WTC11 (cell line): Measurements from ENCODE around the gene NEK4. TPM values are rescaled to one million over a fixed set of nuclear protein-coding genes. Genes with fewer than 3 reads are reported as not detected.

ENCODE experiments used
- ATAC-seq: fragments of 200-7000 bp; cut with Tn5 transposase; 2 replicates; pipeline ENCODE4 v1.10.0; 2021; ENCODE audit warnings: mild to moderate bottlenecking, moderate library complexity
- CTCF ChIA-PET: fragments of 300-600 bp; sonication (Branson Sonifier 250); formaldehyde crosslinking; loops from one replicate; lab custom pipeline; 2021; ENCODE audit warnings: antibody characterized with exemption; lab: Charles Lee
- POLR2A ChIA-PET: fragments of 350-600 bp; sonication (Branson Sonifier 250); formaldehyde crosslinking; loops from one replicate; lab custom pipeline; 2021; ENCODE audit warnings: antibody characterized with exemption; lab: Charles Lee
- DNase-seq: peaks from one replicate; pipeline ENCODE4 v3.0.0; 2021; ENCODE audit warnings: low spot score
- H3K27ac Mint-ChIP-seq: 2 replicates; pipeline ENCODE4 v1.8.0; 2021; ENCODE audit warnings: mixed read lengths
- H3K27me3 Mint-ChIP-seq: 2 replicates; pipeline ENCODE4 v1.8.0; 2021; ENCODE audit warnings: low read depth, mild to moderate bottlenecking, moderate library complexity, mixed read lengths
- H3K36me3 Mint-ChIP-seq: 2 replicates; pipeline ENCODE4 v1.8.0; 2021; ENCODE audit warnings: mixed read lengths
- H3K4me1 Mint-ChIP-seq: 2 replicates; pipeline ENCODE4 v1.8.0; 2022; ENCODE audit warnings: mixed read lengths
- H3K4me3 Mint-ChIP-seq: 2 replicates; pipeline ENCODE4 v1.8.0; 2021; ENCODE audit warnings: mild to moderate bottlenecking, moderate library complexity, mixed read lengths
- H3K9me3 Mint-ChIP-seq: 2 replicates; pipeline ENCODE4 v1.8.0; 2021; ENCODE audit warnings: mixed read lengths
- CREM ChIP-seq: sonication (generic); formaldehyde crosslinking; IDR thresholded peaks from 2 replicates; pipeline ENCODE4 v1.8.1; 2022; ENCODE audit warnings: mild to moderate bottlenecking, missing genetic modification reagents, moderate library complexity
- ERG ChIP-seq: fragments of 250-450 bp; sonication (Bioruptor Pico); IDR thresholded peaks from 2 replicates; pipeline ENCODE4 v1.8.0; 2021; ENCODE audit warnings: mild to moderate bottlenecking
- FOXK1 ChIP-seq: sonication (generic); formaldehyde crosslinking; IDR thresholded peaks from 2 replicates; pipeline ENCODE4 v1.8.0; 2022; ENCODE audit warnings: mild to moderate bottlenecking, moderate library complexity, missing genetic modification reagents
- FOXP1 ChIP-seq: sonication (generic); formaldehyde crosslinking; IDR thresholded peaks from 2 replicates; pipeline ENCODE4 v1.8.0; 2022; ENCODE audit warnings: missing genetic modification reagents, mild to moderate bottlenecking, moderate library complexity, borderline replicate concordance
- GTF2I ChIP-seq: fragments of 250-450 bp; sonication (Bioruptor Pico); conservative IDR thresholded peaks from 2 replicates; pipeline ENCODE4 v1.4.0; 2021; ENCODE audit warnings: mild to moderate bottlenecking
- HMGA2 ChIP-seq: fragments of 250-450 bp; sonication (Bioruptor Pico); IDR thresholded peaks from 2 replicates; pipeline ENCODE4 v1.4.0; 2021; ENCODE audit warnings: mild to moderate bottlenecking, moderate library complexity
- JUN ChIP-seq: sonication (generic); formaldehyde crosslinking; IDR thresholded peaks from 2 replicates; pipeline ENCODE4 v1.8.0; 2023; ENCODE audit warnings: mild to moderate bottlenecking, missing genetic modification reagents
- PREB ChIP-seq: sonication (generic); formaldehyde crosslinking; IDR thresholded peaks from 2 replicates; pipeline ENCODE4 v1.8.1; 2022; ENCODE audit warnings: mild to moderate bottlenecking, missing genetic modification reagents, moderate library complexity, borderline replicate concordance
- SMAD3 ChIP-seq: sonication (generic); formaldehyde crosslinking; IDR thresholded peaks from 2 replicates; pipeline ENCODE4 v1.8.0; 2022; ENCODE audit warnings: missing genetic modification reagents, mild to moderate bottlenecking, borderline replicate concordance
- STAT6 ChIP-seq: sonication (generic); formaldehyde crosslinking; conservative IDR thresholded peaks from 2 replicates; pipeline ENCODE4 v1.8.1; 2023; ENCODE audit warnings: mild to moderate bottlenecking, low read depth, missing genetic modification reagents, moderate library complexity
- ZBTB21 ChIP-seq: sonication (generic); formaldehyde crosslinking; IDR thresholded peaks from 2 replicates; pipeline ENCODE4 v1.8.1; 2023; ENCODE audit warnings: mild to moderate bottlenecking, missing genetic modification reagents, borderline replicate concordance
- ZNF121 ChIP-seq: sonication (generic); formaldehyde crosslinking; IDR thresholded peaks from 2 replicates; pipeline ENCODE4 v1.8.0; 2023; ENCODE audit warnings: missing genetic modification reagents
- ZNF138 ChIP-seq: sonication (generic); formaldehyde crosslinking; conservative IDR thresholded peaks from 2 replicates; pipeline ENCODE4 v1.8.1; 2022; ENCODE audit warnings: mild to moderate bottlenecking, moderate library complexity, missing genetic modification reagents
- ZNF263 ChIP-seq: sonication (generic); formaldehyde crosslinking; IDR thresholded peaks from 2 replicates; pipeline ENCODE4 v1.8.1; 2022; ENCODE audit warnings: low read depth, mild to moderate bottlenecking, moderate library complexity, missing genetic modification reagents
- ZNF281 ChIP-seq: sonication (generic); formaldehyde crosslinking; IDR thresholded peaks from 2 replicates; pipeline ENCODE4 v1.8.0; 2023; ENCODE audit warnings: mild to moderate bottlenecking, missing genetic modification reagents
- ZNF396 ChIP-seq: fragments of 250-450 bp; sonication (Bioruptor Pico); IDR thresholded peaks from 2 replicates; pipeline ENCODE4 v1.8.0; 2021; ENCODE audit warnings: mild to moderate bottlenecking, moderate library complexity, borderline replicate concordance
- ZSCAN18 ChIP-seq: fragments of 250-450 bp; sonication (Bioruptor Pico); IDR thresholded peaks from 2 replicates; pipeline ENCODE4 v2.1.2; 2022; ENCODE audit warnings: mild to moderate bottlenecking, moderate library complexity
- total RNA-seq: library from RNA; stranded (reverse); gene quantifications from 3 replicates; pipeline ENCODE4 v1.2.3, GENCODE V29; 2021

Gene NEK4
- total RNA-seq, 1 experiment from 2014 or later, result 31.4 TPM

- Mint-ChIP-seq H3K27ac (no peak overlapping the region), H3K4me3 (no peak overlapping the region), H3K4me1 (no peaks in the 10 kb centered on the region), H3K9me3 (no peaks in the 10 kb centered on the region), H3K27me3 (no peaks in the 10 kb centered on the region), H3K36me3 (no peaks in the 10 kb centered on the region)
- POLR2A ChIA-PET, result interaction anchor here (0.9 kb wide), 1 partner anchor 9 kb away, joined by 3 read pairs; no protein-coding TSS in a partner anchor
- no peak for ATAC-seq
- CTCF ChIA-PET, result interaction anchor here (1.4 to 5.5 kb wide), 5 partner anchors 19 to 49 kb away, joined by 3 to 96 read pairs (median 25); partner anchors contain the start of gene NEK4
- no peak for DNase-seq
- TF ChIP-seq STAT6, result no peak
- TF ChIP-seq ZNF138 (CRISPR knock-in tag), result no peak
- TF ChIP-seq FOXK1, result no peak
- TF ChIP-seq ERG (CRISPR knock-in tag), result no peak
- no peak for TF ChIP-seq GTF2I (CRISPR knock-in tag)
- no peak for TF ChIP-seq CREM (CRISPR knock-in tag)
- TF ChIP-seq ZNF263, result no peak
- no peak for TF ChIP-seq HMGA2
- no peak for TF ChIP-seq ZNF121
- TF ChIP-seq ZSCAN18, result no peak
- TF ChIP-seq PREB (CRISPR knock-in tag), result no peak
- TF ChIP-seq JUN (CRISPR knock-in tag), result no peak
- TF ChIP-seq ZNF396 (CRISPR knock-in tag), result no peak
- no peak for TF ChIP-seq ZNF281
- no peak for TF ChIP-seq SMAD3 (CRISPR knock-in tag)
- no peak for TF ChIP-seq ZBTB21 (CRISPR knock-in tag)
- TF ChIP-seq FOXP1, result no peak
- TF ChIP-seq, all 79 proteins: peak for 0
These were observed 23.2 kb upstream of the NEK4 start for GRCh38 chr3:52793702-52794611.
